ENCODE measurements around the gene MT1A. TPM values are rescaled to one million over a fixed set of nuclear protein-coding genes. Genes with fewer than 3 reads are reported as not detected.

Gene MT1A
- total RNA-seq, 1 experiment from 2014 or later: 1.1 TPM

GRCh38 chr16:56679078-56679730 lies 40.7 kb downstream of the MT1A start:
- DNase-seq (ENCODE audit: low read depth): no peak

- DNase-seq (ENCODE audit: low read depth): peak; percentile 35
Measured at GRCh38 chr16:56679818-56680217, 41.4 kb downstream of the MT1A start.

- peak; percentile 91 for DNase-seq (ENCODE audit: low read depth)
Measured at GRCh38 chr16:56681939-56682702, 43.7 kb downstream of the MT1A start, which contains the start of gene MT1X. Gene MT1X, plus strand, starts transcription at chr16:56682470. Its CDS starts 71 bp downstream, at chr16:56682541.

GRCh38 chr16:56682703-56683397 lies 44.4 kb downstream of the MT1A start:
- no peak for DNase-seq (ENCODE audit: low read depth)

GRCh38 chr16:56683424-56684172 lies 45.1 kb downstream of the MT1A start:
- DNase-seq (ENCODE audit: low read depth): no peak

- DNase-seq (ENCODE audit: low read depth): no peak
Measured at GRCh38 chr16:56684256-56684925, 45.9 kb downstream of the MT1A start.

GRCh38 chr16:56684926-56685590 lies 46.6 kb downstream of the MT1A start:
- DNase-seq (ENCODE audit: low read depth): no peak

- no peak for DNase-seq (ENCODE audit: low read depth)
Measured at GRCh38 chr16:56686758-56687157, 48.3 kb downstream of the MT1A start.

GRCh38 chr16:56688762-56689161 lies 50.3 kb downstream of the MT1A start:
- DNase-seq (ENCODE audit: low read depth): no peak

- DNase-seq (ENCODE audit: low read depth): no peak
Measured at GRCh38 chr16:56689171-56689570, 50.7 kb downstream of the MT1A start.

Other genes with a start within 250 kb of the MT1A start
- gene AMFR, start 213.1 kb upstream of the MT1A start, total RNA-seq (2014; rRNA removed; shearing (Covaris generic)): 100.0 and 105 TPM in 2 replicates
- 89.7 and 101 TPM in 2 replicates for gene NUDT21, start 187.3 kb upstream of the MT1A start, total RNA-seq (2014; rRNA removed; shearing (Covaris generic))
- gene OGFOD1, start 187.1 kb upstream of the MT1A start, total RNA-seq (2014; rRNA removed; shearing (Covaris generic)): 63.1 and 64.8 TPM in 2 replicates
- gene BBS2, start 118.6 kb upstream of the MT1A start, total RNA-seq (2014; rRNA removed; shearing (Covaris generic)): 41.6 and 44.3 TPM in 2 replicates
- not detected in 2 replicates for gene MT4, start 73.6 kb upstream of the MT1A start, total RNA-seq (2014; rRNA removed; shearing (Covaris generic))
- gene MT3, start 49.1 kb upstream of the MT1A start, total RNA-seq (2014; rRNA removed; shearing (Covaris generic)): not detected in 2 replicates
- 715 and 768 TPM in 2 replicates for gene MT2A, start 30.1 kb upstream of the MT1A start, total RNA-seq (2014; rRNA removed; shearing (Covaris generic))
- 604 and 676 TPM in 2 replicates for gene MT1E, start 12.9 kb upstream of the MT1A start, total RNA-seq (2014; rRNA removed; shearing (Covaris generic))
- 2.3 and 4.5 TPM in 2 replicates for gene MT1M, start 6.0 kb upstream of the MT1A start, total RNA-seq (2014; rRNA removed; shearing (Covaris generic))
- gene MT1B, start 13.2 kb downstream of the MT1A start, total RNA-seq (2014; rRNA removed; shearing (Covaris generic)): not detected in 2 replicates
- gene MT1F, start 19.3 kb downstream of the MT1A start, total RNA-seq (2014; rRNA removed; shearing (Covaris generic)): 6.5 and 9.0 TPM in 2 replicates
- 6.8 and 13.5 TPM in 2 replicates for gene MT1G, start 29.4 kb downstream of the MT1A start, total RNA-seq (2014; rRNA removed; shearing (Covaris generic))
- not detected in 2 replicates for gene MT1H, start 31.1 kb downstream of the MT1A start, total RNA-seq (2014; rRNA removed; shearing (Covaris generic))
- gene MT1X, start 43.8 kb downstream of the MT1A start, total RNA-seq (2014; rRNA removed; shearing (Covaris generic)): 150 and 163 TPM in 2 replicates
- 104 and 113 TPM in 2 replicates for gene NUP93, start 91.5 kb downstream of the MT1A start, total RNA-seq (2014; rRNA removed; shearing (Covaris generic))
- gene SLC12A3, start 226.5 kb downstream of the MT1A start, total RNA-seq (2014; rRNA removed; shearing (Covaris generic)): not detected in 2 replicates

All from RPMI7951 (cell line).